ENCODE measurements around the gene ZXDA.
"Not testable (repeated sequence)": the region's sequence is repeated elsewhere in the genome, so short reads cannot be mapped to it uniquely, and the experiment has no call there.

ZXDA gene

DNA sequence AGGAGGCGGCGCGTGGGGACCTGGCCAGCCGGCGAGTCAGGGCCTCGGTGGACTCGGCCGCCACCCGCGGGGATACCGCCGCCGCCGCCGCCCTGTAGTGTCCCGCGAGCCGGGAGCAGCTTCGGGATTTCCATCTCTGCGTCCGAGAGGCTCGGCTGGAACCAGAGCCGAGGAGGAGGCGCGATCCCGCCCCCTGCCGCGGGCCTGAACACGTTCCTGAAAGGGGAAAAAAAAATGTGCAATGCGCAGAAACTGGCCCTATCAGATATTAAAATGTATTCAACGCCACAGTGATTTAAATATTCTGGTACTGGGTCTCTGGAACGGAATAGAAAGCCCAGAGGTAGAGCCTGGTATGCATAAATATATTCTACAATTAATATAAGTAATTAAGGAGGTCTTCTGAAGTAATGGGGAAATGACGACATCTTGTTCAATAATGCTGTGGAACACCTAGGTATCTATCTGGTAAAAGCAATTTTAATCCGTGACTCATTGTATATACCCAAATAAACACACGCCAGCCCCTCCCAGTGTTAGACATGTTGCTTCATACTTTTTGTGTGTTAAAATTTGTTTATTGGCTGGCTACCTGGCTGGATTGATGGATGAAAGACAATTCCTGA is at the start of gene ZXDA:
ZXDA (minus strand) TSS at position 172 of the 626 bp plus-strand sequence; CDS start at position 134, 38 bp downstream.
- peak within 1 kb of the TSS; percentile 39 for H3K4me3 ChIP-seq (ENCODE audit: low read depth, low read length)
- in situ Hi-C loops (cut with HindIII; ENCODE audit: low sequenced_read_pairs); DNase-seq (ENCODE audit: low read depth): not testable (repeated sequence)

- DNase-seq (ENCODE audit: low read depth): no peak
- in situ Hi-C loops (cut with HindIII; ENCODE audit: low sequenced_read_pairs): no loop called here
- H3K4me3 ChIP-seq (ENCODE audit: low read depth, low read length): no peak overlapping the region
- no peak for TF ChIP-seq CTCF (IDR thresholded peaks at IDR 0.05; ENCODE audit: low read depth, low read length, missing control alignments)
Observed at GRCh38 chrX:57952320-57952678, 42.0 kb upstream of the ZXDA start.

DNA sequence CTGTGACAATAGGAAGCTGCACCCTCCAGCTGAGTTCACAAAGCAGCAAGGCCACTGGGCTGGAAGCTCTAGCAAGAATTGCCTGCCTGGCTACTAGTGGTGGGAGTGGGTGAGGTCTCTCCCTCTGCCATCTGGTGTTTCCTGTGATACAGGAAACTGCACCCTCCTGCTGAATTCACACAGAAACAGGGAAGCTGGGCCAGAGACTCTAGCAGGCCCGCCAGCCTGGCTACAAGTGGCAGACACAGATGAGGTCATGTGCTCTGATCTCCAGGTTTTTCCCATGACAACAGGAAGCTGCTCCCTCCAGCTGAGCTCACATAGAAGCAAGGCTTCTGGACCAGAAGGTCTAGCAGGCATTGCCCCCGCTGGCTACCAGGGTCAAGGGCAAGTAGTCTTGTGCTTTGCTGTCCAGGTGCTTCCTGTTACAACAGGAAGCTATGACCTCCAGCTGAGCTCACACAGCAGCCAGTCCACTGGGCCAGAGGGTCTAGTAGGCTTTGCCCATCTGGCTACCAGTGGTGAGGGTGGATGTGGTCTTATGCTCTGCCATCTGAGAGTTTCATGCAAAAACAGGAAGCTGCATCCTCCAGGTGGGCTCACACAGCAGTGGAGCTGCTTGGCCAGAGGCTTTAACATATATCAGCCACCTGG is 41.5 kb upstream of the ZXDA start:
- in situ Hi-C loops (cut with HindIII; ENCODE audit: low sequenced_read_pairs): no loop called here
- TF ChIP-seq CTCF (IDR thresholded peaks at IDR 0.05; ENCODE audit: low read depth, low read length, missing control alignments): no peak
- no peak for DNase-seq (ENCODE audit: low read depth)
- H3K4me3 ChIP-seq (ENCODE audit: low read depth, low read length): no peak overlapping the region

- TF ChIP-seq CTCF (IDR thresholded peaks at IDR 0.05; ENCODE audit: low read depth, low read length, missing control alignments): no peak
- DNase-seq (ENCODE audit: low read depth): no peak
- H3K4me3 ChIP-seq (ENCODE audit: low read depth, low read length): no peak overlapping the region
- in situ Hi-C loops (cut with HindIII; ENCODE audit: low sequenced_read_pairs): no loop called here
Observed at GRCh38 chrX:57933321-57933720, 23.1 kb upstream of the ZXDA start.

GRCh38 chrX:57932266-57932665 is 22.0 kb upstream of the ZXDA start:
- in situ Hi-C loops (cut with HindIII; ENCODE audit: low sequenced_read_pairs): no loop called here

DNA sequence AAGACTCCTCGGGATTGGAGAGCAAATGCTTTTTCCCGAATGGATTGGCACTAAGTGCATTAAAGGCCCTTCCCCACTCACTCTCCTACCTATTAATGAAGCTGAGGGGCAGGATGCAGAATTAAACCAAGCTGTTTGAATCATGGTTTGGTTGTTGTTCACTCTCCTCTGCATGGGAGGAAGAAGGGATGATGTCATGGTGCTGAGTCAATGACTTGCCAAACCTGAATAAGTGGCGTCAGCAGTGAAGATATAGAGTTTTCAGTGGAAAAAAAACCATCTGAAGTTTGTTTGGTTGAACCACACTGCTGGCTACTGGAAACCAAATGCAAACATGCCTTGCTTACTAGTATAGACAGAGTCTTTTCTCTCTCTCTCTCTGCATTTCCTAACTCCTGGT is 19.8 kb upstream of the ZXDA start:
- DNase-seq (ENCODE audit: low read depth): no peak
- TF ChIP-seq CTCF (IDR thresholded peaks at IDR 0.05; ENCODE audit: low read depth, low read length, missing control alignments): no peak
- in situ Hi-C loops (cut with HindIII; ENCODE audit: low sequenced_read_pairs): no loop called here
- H3K4me3 ChIP-seq (ENCODE audit: low read depth, low read length): no peak overlapping the region

More at GRCh38 chrX:57932266-57932665, 22.0 kb upstream of the ZXDA start:
- no peak overlapping the region for H3K4me3 ChIP-seq (ENCODE audit: low read depth, low read length)
- TF ChIP-seq CTCF (IDR thresholded peaks at IDR 0.05; ENCODE audit: low read depth, low read length, missing control alignments): no peak
- no peak for DNase-seq (ENCODE audit: low read depth)

DNA sequence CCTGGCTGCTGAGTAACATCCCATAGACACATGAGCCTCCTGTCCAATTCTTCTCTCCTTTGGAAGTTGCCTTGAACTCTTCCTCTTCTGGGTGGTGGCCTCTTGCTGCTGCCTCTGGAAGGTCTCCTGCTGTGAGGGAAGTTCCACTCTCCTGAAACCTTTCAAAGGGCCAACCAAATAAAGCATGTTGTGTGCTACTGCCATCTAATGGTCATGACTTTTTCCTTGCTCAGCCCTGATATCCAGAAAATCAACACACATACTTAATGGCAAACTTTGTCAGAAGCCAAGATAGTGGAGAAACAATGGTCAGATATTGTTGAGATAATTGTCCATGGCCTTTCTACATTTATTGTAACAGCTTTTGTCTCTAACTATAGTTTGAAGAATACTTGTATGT is 19.1 kb upstream of the ZXDA start:
- TF ChIP-seq CTCF (IDR thresholded peaks at IDR 0.05; ENCODE audit: low read depth, low read length, missing control alignments): peak; percentile 37
- DNase-seq (ENCODE audit: low read depth): no peak
- no peak overlapping the region for H3K4me3 ChIP-seq (ENCODE audit: low read depth, low read length)
- in situ Hi-C loops (cut with HindIII; ENCODE audit: low sequenced_read_pairs): no loop called here

Measured in astrocyte of the cerebellum (primary cell).